H1 (cell line): Measurements from ENCODE around the gene MUS81. TPM values are rescaled to one million over a fixed set of nuclear protein-coding genes. Genes with fewer than 3 reads are reported as not detected.

Experiments used
- CTCF ChIA-PET: fragments of 300-600 bp; sonication (Branson Sonifier 250); formaldehyde crosslinking; loops from one replicate; lab custom pipeline; 2021; ENCODE audit not compliant: partially characterized antibody; lab: Charles Lee
- POLR2A ChIA-PET: fragments of 300-600 bp; sonication (Branson Sonifier 250); formaldehyde crosslinking; loops from one replicate; lab custom pipeline; 2021; ENCODE audit warnings: inconsistent platforms; ENCODE audit not compliant: partially characterized antibody; lab: Charles Lee
- DNase-seq, 2 experiments: peaks; one replicate each; pipeline versions ENCODE4 v3.0.0 to v3.0.0-alpha.2; 2010 to 2022; ENCODE audit warnings: low spot score in 2 of 2, low read depth in 1 of 2, mixed read lengths in 1 of 2
- FAIRE-seq: peaks from 2 replicates; lab custom pipeline; 2011; peaks lifted over from hg19 to GRCh38; lab: Jason Lieb, UNC
- H2AFZ ChIP-seq: 2 replicates; pipeline ENCODE4 v1.8.1; 2012; ENCODE audit warnings: low read length, inconsistent platforms
- H2AK5ac ChIP-seq: 2 replicates; pipeline ENCODE4 v1.6.1; 2013; ENCODE audit warnings: low read depth, low read length
- H2BK120ac ChIP-seq: replicated peaks from 2 replicates; pipeline ENCODE3; 2013; ENCODE audit warnings: low read depth, low read length, inconsistent platforms
- H2BK12ac ChIP-seq: 2 replicates; pipeline ENCODE4 v1.6.1; 2013; ENCODE audit warnings: low read depth, low read length
- H2BK15ac ChIP-seq: 2 replicates; pipeline ENCODE4 v1.6.1; 2013; ENCODE audit warnings: low read length
- H2BK20ac ChIP-seq: 2 replicates; pipeline ENCODE4 v1.6.1; 2013; ENCODE audit warnings: low read length
- H2BK5ac ChIP-seq: 2 replicates; pipeline ENCODE4 v1.6.1; 2013; ENCODE audit warnings: low read depth, low read length
- H3K14ac ChIP-seq: 2 replicates; pipeline ENCODE4 v1.6.1; 2013; ENCODE audit warnings: inconsistent platforms; ENCODE audit not compliant: insufficient read length
- H3K18ac ChIP-seq: 2 replicates; pipeline ENCODE4 v1.6.1; 2013; ENCODE audit warnings: low read length; ENCODE audit errors: extremely low read depth
- H3K23ac ChIP-seq: 2 replicates; pipeline ENCODE4 v1.6.1; 2013; ENCODE audit warnings: inconsistent platforms; ENCODE audit not compliant: insufficient read length
- H3K23me2 ChIP-seq: 2 replicates; pipeline ENCODE4 v1.6.1; 2013; ENCODE audit warnings: low read depth, low read length
- H3K27ac ChIP-seq: 2 replicates; pipeline ENCODE4 v1.6.1; 2011; ENCODE audit warnings: low read depth, low read length, inconsistent platforms
- H3K27me3 ChIP-seq, 4 experiments: replicated peaks in 1 of 4; 1 replicate in 1 of 4; 2 replicates in 3 of 4; pipeline versions ENCODE4 v1.6.1 to v1.8.1; 2011 to 2013; ENCODE audit warnings: low read length in 3 of 4, mild to moderate bottlenecking in 3 of 4, inconsistent platforms in 2 of 4, mixed read lengths in 2 of 4, moderate library complexity in 1 of 4; ENCODE audit not compliant: control insufficient read depth in 3 of 4, insufficient read depth in 3 of 4; ENCODE audit errors: extremely low read depth in 1 of 4
- H3K36me3 ChIP-seq, 4 experiments: 2 replicates each; pipeline versions ENCODE4 v1.6.1 to v1.8.1; 2011 to 2013; ENCODE audit warnings: mild to moderate bottlenecking in 4 of 4, low read length in 3 of 4, moderate library complexity in 2 of 4, control low read depth in 1 of 4, inconsistent platforms in 1 of 4; ENCODE audit not compliant: insufficient read depth in 4 of 4, control insufficient read depth in 2 of 4
- H3K4ac ChIP-seq: replicated peaks from 2 replicates; pipeline ENCODE3; 2013; ENCODE audit warnings: low read length, low read depth, mixed read lengths, inconsistent platforms; ENCODE audit not compliant: insufficient read length
- H3K4me1 ChIP-seq, 4 experiments: replicated peaks in 1 of 4; 1 replicate in 1 of 4; 2 replicates in 3 of 4; pipeline versions ENCODE4 v1.6.1 to v1.8.1; 2011 to 2013; ENCODE audit warnings: low read length in 3 of 4, inconsistent platforms in 2 of 4, mixed read lengths in 1 of 4; ENCODE audit not compliant: insufficient read depth in 4 of 4, control insufficient read depth in 3 of 4
- H3K4me2 ChIP-seq, 2 experiments: 2 replicates each; pipeline versions ENCODE4 v1.6.1 to v1.8.1; 2011 to 2013; ENCODE audit warnings: low read depth in 2 of 2, low read length in 2 of 2, control low read depth in 1 of 2, inconsistent platforms in 1 of 2, mild to moderate bottlenecking in 1 of 2; ENCODE audit not compliant: insufficient read depth in 1 of 2
- H3K4me3 ChIP-seq, 4 experiments: fragments of 200-600, 300-600 bp in 1 of 4; sonication (generic), shearing (Covaris generic), sonication (Bioruptor Twin) in 1 of 4; 2 replicates each; pipeline versions ENCODE4 v1.5.1 to v1.8.1; 2011 to 2016; ENCODE audit warnings: low read length in 4 of 4, low read depth in 3 of 4, control low read depth in 2 of 4, inconsistent platforms in 2 of 4, mild to moderate bottlenecking in 2 of 4, mixed read lengths in 1 of 4, moderate library complexity in 1 of 4; ENCODE audit not compliant: insufficient read depth in 2 of 4; ENCODE audit errors: extremely low read depth in 1 of 4
- H3K56ac ChIP-seq: replicated peaks from 2 replicates; pipeline ENCODE3; 2013; ENCODE audit warnings: low read depth, mild to moderate bottlenecking, mixed read lengths, low read length, inconsistent platforms; ENCODE audit not compliant: insufficient read length
- H3K79me1 ChIP-seq: 2 replicates; pipeline ENCODE4 v1.6.1; 2013; ENCODE audit warnings: low read depth, low read length, control low read depth
- H3K79me2 ChIP-seq, 2 experiments: 2 replicates each; pipeline versions ENCODE4 v1.6.1 to v1.8.1; 2012 to 2013; ENCODE audit warnings: low read length in 2 of 2, mild to moderate bottlenecking in 2 of 2, inconsistent platforms in 1 of 2; ENCODE audit not compliant: insufficient read depth in 2 of 2, control insufficient read depth in 1 of 2
- H3K9ac ChIP-seq, 4 experiments: replicated peaks in 1 of 4; 1 replicate in 1 of 4; 2 replicates in 3 of 4; pipeline versions ENCODE4 v1.6.1 to v1.8.1; 2011 to 2013; ENCODE audit warnings: low read depth in 3 of 4, low read length in 3 of 4, control low read depth in 2 of 4, mild to moderate bottlenecking in 2 of 4, moderate library complexity in 2 of 4, inconsistent platforms in 1 of 4; ENCODE audit errors: extremely low read depth in 1 of 4
- H3K9me3 ChIP-seq, 2 experiments: 2 replicates each; pipeline versions ENCODE4 v1.6.1 to v1.8.1; 2012 to 2013; ENCODE audit warnings: mild to moderate bottlenecking in 2 of 2, moderate library complexity in 2 of 2, control low read depth in 1 of 2, inconsistent platforms in 1 of 2, low read depth in 1 of 2, low read length in 1 of 2, mixed read lengths in 1 of 2; ENCODE audit not compliant: insufficient read depth in 2 of 2
- H4K20me1 ChIP-seq, 2 experiments: replicated peaks in 1 of 2; 2 replicates each; pipeline versions ENCODE3 to v1.8.1; 2011 to 2013; ENCODE audit warnings: inconsistent platforms in 2 of 2, low read length in 2 of 2, mild to moderate bottlenecking in 1 of 2; ENCODE audit not compliant: insufficient read depth in 2 of 2, control insufficient read depth in 1 of 2
- H4K5ac ChIP-seq: 2 replicates; pipeline ENCODE4 v1.6.1; 2013; ENCODE audit warnings: low read length, low read depth, mixed read lengths, inconsistent platforms; ENCODE audit not compliant: insufficient read length
- H4K8ac ChIP-seq: 2 replicates; pipeline ENCODE4 v1.8.0; 2013; ENCODE audit warnings: mild to moderate bottlenecking, moderate library complexity, low read length, inconsistent platforms; ENCODE audit not compliant: insufficient read depth; ENCODE audit errors: extremely low read depth
- H4K91ac ChIP-seq: replicated peaks from 2 replicates; pipeline ENCODE3; 2013; ENCODE audit warnings: low read length, mixed read lengths, inconsistent platforms; ENCODE audit not compliant: insufficient read length
- BCL11A ChIP-seq, 2 experiments: IDR thresholded peaks; one replicate each; pipeline ENCODE4 v1.6.1; 2011; ENCODE audit warnings: low read depth in 2 of 2, low read length in 2 of 2, mild to moderate bottlenecking in 2 of 2
- WGBS, 2 experiments: shearing (Covaris generic) in 1 of 2; methylation state at CpG; one replicate each; pipeline versions ENCODE4 v1.1.6 to v1.1.7; 2013 to 2015; ENCODE audit warnings: low lambda C conversion rate in 2 of 2, mixed read lengths in 2 of 2, inconsistent platforms in 1 of 2, low coverage in 1 of 2, missing lambda C conversion rate in 1 of 2; ENCODE audit not compliant: insufficient replicate concordance in 2 of 2, insufficient coverage in 1 of 2, insufficient read length in 1 of 2; ENCODE audit errors: extremely low coverage in 1 of 2, missing lambda C conversion rate in 1 of 2; 5-methylcytosine and 5-hydroxymethylcytosine counted together
- polyA plus RNA-seq, 7 experiments: library from polyadenylated mRNA; depleted of rRNA in 3 of 7; stranded (reverse) in 5 of 7; unstranded in 2 of 7; fragments of >200 nt in 5 of 7; fragments of 200-250 nt in 2 of 7; gene quantifications; 1 replicate in 5 of 7; 2 replicates in 1 of 7; 4 replicates in 1 of 7; pipeline versions ENCODE4 v1.2.1 to v1.2.3, GENCODE V29; 2011 to 2013; ENCODE audit warnings: missing spikeins in 2 of 7, mixed read lengths in 2 of 7
- total RNA-seq: library from RNA; stranded (reverse); fragmentation: NEBNext Ultra II Directional; extraction: Animal tissue kit (Norgen Biotek cat#: 25700); gene quantifications from 2 replicates; pipeline ENCODE4 v1.2.1, GENCODE V29; 2021

MUS81 gene
- total and polyA plus RNA-seq, 2 of the 8 experiments (the other 6 are each of a cell fraction or from before 2014, with no cell fraction given), result 30.2 to 31.5 TPM

- FAIRE-seq, result no peak
- Histone ChIP-seq H3K4me1 (peaks cover 0 to 10% (median 6%) of the 10 kb centered on the region in 4 experiments; a peak in 5 of 7 replicates), H3K9me3 (no peaks in the 10 kb centered on the region), H3K79me2 (peaks cover 0 to 8% of the 10 kb centered on the region in 2 experiments; a peak in 1 of 4 replicates), H4K91ac (no peak overlapping the region), H3K14ac (no peak overlapping the region), H4K5ac (no peak overlapping the region), H2BK20ac (no peak overlapping the region), H3K9ac (no peak overlapping the region), H3K4me2 (no peak overlapping the region; a peak in 1 of 4 replicates), H3K27me3 (no peaks in the 10 kb centered on the region), H3K23me2 (peaks cover 16% of the 10 kb centered on the region), H2BK12ac (no peak overlapping the region), H3K4me3 (no peak overlapping the region), H2BK5ac (no peak overlapping the region), H2AK5ac (no peak overlapping the region), H3K27ac (no peak overlapping the region), H3K56ac (no peak overlapping the region), H3K36me3 (peaks cover 5 to 17% (median 14%) of the 10 kb centered on the region in 4 experiments), H3K23ac (no peak overlapping the region), H4K8ac (no peak overlapping the region; the same call in 1 of the 2 replicates), H3K18ac (no peak overlapping the region), H3K4ac (no peak overlapping the region), H2BK120ac (no peak overlapping the region), H2BK15ac (no peak overlapping the region), H2AFZ (no peak overlapping the region), H4K20me1 (no peaks in the 10 kb centered on the region), H3K79me1 (no peaks in the 10 kb centered on the region; the same call in 1 of the 2 replicates)
- no peak for DNase-seq
- WGBS, 2 experiments, result 95% methylated on average over 4 of the region's 5 CpGs; no CpG with 5 or more reads in 1 of the 2 experiments
- POLR2A ChIA-PET, result interaction anchor here (38.3 to 39.7 kb wide), 2 partner anchors 6 to 13 kb away, joined by 1071 read pairs; partner anchors contain the start of genes CCDC85B, CFL1, CTSW and EFEMP2
- CTCF ChIA-PET, result interaction anchor here (1.3 to 9.9 kb wide), 6 partner anchors 10 to 46 kb away, joined by 4 to 191 read pairs (median 21); partner anchors contain the start of genes CCDC85B, CTSW, EFEMP2 and FIBP
- no peak for TF ChIP-seq BCL11A (IDR thresholded peaks at IDR 0.05; ENCODE audit: low read depth in 2 of 2, low read length in 2 of 2)
These were observed 2.0 kb downstream of the MUS81 start for GRCh38 chr11:65862191-65862735.
